ENCODE results near the gene TOM1.

The TOM1 gene

DNA sequence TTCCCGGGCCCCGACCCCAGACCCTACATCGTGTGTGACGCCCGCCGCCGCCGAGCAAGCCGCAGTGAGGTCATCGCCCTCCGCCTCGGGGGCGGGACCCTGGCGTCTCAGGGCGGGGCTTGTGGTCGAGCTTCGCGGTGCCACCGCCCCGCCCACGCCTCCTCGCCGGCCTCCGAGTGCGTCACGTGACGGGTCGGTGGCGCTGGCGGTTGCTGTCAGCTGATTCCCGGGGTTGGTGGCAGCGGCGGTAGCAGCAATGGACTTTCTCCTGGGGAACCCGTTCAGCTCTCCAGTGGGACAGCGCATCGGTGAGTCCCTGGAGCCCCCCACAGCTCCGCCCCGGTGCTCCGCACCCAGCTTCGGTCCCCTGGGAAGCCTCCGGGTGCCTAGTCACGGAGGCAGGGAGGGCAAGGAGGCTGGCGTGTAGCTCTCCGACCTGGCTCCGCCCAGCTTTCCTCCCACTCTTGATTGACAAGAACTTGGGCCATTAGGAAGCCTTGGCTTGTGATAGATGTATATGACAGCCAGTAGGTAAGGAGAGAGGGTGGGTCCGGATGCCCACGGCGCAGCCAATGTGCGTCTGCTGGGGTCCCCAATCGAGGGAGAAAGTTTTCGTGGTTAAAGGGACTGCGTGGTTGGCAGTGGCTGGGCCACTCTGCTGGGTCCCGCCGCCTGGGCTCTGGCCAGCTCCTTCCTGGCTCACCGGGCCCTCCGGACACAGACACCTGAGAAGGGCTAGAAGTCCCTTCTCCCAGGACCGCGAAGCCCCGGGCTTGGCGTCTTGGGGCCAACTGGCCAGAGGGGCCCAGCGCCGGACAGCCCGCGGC lies at the start of gene TOM1:
TOM1 (plus strand) TSS at position 222 of the 827 bp plus-strand sequence; CDS start at position 257, 35 bp downstream.
- peak; percentile 92 for DNase-seq

DNA sequence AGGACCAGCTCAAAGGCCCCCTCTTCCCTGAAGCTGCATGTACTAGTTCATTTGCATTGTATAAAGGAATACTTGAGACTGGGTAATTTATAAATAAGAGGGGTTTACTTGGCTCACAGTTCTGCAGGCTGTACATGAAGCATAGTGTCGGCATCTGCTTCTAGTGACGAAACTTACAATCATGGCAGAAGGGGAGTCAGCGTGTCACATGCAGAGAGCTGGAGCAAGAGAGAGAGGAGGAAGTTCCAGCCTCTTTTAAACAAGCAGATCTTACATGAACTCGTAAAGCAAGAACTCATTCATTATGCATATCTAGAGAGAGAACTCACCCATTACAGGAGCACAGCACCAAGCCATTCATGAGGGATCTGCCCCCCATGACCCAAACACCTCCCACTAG lies 49.5 kb upstream of the TOM1 start:
- DNase-seq: no peak

DNA sequence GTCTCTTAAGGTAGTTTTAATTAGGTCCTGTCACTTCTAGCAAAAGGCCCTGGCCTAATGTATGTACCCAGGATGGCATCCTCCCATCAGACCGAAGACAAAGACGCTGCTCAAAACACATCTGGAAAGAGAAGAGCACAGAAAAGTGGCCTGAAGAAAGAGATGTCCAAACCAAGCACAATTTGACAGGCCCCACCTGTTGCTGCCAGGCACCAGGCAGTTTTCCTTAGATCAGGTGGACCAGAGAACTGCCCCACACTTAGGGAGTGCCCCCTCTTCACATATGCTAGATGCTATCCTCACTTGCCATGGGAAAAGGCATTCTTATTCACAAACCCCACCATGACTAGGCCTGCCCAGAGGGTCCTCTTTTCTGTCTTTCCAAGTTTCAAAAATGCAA lies 45.7 kb upstream of the TOM1 start:
- no peak for DNase-seq

DNA sequence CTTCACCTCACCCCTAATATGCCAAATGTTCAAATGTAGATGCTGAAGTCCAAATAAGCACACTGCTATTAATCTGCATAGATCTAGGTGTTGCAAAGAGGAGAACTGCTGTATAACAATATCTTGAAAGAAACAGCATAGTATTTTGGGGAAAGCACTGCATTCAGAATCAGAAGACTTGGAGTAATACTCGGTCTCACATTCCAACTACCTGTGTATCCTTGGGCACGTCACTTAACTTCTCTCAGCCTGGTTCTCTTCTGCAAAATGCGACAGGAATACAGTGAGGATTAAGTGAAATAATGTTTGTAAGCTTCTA lies 42.7 kb upstream of the TOM1 start:
- no peak for DNase-seq

DNA sequence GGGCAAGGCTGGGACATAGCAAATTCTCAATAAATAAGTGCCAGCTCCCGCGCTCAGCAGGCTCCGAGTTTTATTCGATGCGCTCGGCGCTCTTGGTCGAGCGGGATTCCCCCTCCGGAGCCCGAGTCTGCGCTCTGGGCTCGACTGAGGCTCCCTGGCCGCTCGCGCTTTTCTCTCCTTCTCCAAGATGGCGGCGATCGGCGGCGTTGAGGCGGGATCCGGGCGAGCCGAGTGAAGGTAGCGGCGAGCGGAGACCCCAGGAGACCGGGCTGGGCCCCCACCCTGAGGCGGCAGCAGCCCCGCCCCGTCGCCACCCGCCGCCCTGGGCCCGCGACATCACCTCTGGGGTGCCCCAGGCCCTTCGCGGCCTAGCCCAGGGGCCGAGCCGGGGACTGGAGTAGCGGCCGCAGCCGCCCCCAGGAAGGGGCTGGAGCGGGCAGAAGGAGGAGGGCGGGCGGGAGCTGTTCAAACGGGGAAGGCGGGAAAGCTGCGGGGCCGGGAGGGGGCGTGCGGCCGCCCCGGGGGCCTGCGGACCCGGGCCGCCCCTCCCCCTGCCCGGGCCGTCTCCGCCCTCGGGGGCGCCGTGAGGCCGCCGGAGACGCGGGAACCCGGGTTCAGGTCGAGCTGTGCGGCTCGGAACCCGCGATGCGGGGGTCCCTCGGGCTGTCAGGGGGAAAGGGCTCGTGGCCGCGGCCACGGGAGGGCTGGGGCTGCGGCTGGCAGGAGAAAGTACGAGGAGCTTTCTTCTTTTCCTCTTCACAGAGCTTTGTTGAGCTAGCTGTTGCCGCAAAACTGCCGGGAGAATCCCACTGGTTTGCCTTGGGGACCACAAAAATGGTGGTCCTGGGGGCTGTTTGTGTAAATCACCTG lies 42.1 kb upstream of the TOM1 start, which contains the start of gene HMGXB4:
HMGXB4 (plus strand) TSS at position 173 of the 870 bp plus-strand sequence. CDS start 4,898 bp downstream, outside the sequence.
- peak; percentile 40 for DNase-seq

DNA sequence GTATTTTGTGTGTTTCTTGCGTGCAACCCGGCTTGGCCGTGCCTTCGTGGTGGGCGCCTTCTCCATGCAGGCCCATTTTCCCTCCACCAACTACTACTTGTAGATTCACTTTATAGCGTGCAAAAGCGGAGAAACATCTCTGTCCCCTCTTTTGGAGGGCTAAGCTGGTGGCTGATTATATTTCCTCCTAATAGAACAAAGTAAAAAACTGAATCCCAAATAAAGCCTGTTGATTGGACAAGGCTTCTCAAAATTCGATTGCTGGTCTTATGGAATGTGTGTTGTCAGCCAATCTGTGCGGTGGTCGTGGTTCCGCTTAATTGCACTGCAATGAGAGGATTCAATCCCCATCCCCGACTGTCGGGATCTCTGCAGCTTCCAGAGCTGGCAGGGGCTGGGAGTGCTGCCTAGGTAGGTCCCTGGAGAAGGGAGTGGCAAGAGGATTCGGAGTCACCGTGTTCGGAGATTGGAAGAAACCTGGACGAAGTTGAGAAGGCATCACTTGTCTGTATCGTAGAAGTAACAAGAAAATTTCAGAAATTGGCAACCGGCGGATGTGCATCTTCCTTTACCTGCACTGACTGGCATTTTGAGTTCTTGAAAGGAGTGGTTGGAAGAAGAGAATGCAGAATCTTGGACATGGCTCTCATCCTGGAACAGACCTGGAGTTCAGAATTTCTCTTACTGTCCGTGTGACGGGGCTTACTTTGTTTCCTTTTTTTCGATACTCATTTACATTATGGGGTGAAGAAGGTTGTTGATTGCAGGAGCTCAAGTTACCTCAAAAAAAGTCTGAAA lies 41.3 kb upstream of the TOM1 start:
- no peak for DNase-seq

DNA sequence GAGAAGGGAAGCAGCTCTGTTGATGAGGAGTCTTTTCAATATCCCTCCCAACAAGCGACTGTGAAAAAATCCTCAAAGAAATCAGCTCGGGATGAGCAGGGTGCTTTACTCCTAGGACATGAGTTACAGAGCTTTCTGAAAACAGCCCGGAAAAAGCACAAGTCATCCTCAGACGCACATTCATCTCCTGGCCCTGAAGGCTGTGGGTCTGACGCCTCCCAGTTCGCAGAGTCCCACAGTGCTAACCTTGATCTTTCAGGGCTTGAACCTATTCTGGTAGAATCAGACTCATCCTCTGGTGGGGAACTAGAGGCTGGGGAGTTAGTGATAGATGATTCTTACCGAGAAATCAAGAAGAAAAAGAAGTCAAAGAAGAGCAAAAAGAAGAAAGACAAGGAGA lies 34.7 kb upstream of the TOM1 start:
- DNase-seq: no peak

DNA sequence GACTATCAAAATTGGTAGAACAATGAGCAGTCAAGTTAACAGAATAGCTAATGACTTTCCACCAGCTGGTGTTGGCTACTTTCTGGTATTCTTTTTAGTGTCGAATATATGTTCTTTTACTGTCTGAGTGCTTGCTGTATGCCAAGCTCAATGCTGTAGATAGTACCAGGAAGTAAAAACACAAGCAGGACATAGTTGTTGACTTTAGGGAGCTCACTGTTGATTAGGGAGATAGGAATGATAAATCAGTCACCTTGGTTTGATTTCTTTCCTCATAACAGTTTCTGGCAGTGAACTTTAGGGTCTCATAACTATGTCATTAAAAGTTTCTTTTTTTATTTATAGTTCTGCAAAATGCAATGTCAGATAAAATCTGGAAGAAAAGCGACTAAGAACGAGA lies 33.4 kb upstream of the TOM1 start:
- no peak for DNase-seq

DNA sequence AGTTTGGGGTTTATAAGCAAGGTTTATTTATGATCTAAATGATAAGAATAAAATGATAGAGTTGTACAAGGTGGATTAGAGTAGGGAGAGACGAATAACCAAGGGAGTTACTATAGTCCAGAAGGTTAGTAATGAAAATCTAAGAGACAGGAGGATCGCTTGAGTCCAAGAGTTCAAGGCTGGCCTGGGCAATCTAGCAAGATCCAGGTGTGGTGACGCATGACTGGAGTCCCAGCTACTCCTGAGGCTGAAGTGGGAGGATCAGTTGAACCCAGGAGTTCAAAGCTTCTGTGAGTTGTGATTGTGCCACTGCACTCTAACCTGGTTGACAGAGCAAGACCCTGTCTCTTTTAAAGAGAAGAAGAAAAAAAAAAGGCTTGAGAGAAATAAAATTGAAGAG lies 30.1 kb upstream of the TOM1 start:
- DNase-seq: no peak

DNA sequence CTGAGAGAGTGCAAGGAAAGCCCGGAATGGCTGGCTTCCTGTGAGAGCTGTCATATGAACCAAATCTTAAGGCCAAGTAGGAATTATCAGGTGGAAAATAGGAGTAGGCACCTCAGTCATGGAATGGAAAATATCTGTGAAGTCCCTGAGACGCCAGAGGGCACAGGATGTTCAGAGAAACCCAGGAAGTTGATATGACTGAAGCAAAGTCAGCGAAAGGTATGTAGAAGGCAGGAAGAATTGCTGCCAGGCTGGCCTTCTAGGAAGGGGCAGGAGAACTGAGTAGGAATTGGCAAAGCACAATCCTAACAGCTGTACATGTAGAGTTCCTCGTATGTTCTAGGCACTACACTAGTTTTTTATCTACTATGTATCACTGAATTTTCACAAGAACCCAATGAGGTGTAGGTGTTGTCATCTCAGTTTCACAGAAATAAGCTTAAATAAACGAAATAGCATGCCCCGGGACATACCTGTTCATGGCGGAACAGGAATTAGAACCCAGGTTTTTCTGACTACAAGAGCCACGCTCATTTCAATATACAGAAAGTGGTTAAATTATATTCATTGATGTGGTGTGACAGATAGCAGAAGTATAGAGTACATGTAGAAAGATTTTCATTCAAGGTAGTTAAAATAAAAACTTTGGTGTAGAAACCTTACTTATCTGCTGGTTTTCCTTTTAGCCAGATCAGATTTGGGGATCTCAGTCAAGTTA lies 25.4 kb upstream of the TOM1 start:
- DNase-seq: no peak

DNA sequence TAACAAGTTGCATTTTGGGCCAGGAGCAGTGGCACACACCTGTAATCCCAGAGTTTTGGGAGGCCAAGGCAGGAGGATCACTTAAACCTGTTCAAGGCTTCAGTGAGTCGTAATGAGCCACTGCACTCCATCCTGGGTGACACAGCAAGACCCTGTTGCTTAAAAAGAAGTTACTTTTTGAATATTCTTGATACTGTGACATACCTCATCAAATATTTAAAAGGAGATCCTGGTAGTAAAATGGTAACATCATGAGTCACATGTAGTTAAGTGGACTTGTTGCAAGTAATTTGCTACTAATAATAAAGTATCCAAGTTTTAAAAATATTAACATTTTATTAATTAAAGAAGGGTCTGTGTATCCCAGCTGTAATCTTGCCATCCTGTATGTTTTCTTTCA lies 24.1 kb upstream of the TOM1 start:
- DNase-seq: no peak

DNA sequence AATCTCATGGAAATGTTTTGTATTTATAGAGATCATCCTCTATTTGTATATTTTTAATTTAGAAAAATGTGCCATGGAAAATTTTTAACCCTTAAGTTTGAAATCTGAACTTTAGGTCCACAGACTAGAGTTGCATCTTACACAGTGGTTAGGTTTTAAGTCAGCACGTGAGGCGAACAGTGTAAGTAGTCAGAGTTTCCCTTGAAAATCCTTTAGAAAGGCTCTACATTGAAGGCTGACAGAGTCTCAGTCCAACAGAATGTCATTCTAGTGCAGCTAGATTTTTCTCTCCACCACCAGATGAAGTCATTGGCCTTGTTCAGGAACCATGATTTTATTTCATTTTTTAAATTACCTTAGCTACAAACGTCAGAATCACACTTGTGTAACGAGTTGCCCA lies 23.7 kb upstream of the TOM1 start:
- no peak for DNase-seq

DNA sequence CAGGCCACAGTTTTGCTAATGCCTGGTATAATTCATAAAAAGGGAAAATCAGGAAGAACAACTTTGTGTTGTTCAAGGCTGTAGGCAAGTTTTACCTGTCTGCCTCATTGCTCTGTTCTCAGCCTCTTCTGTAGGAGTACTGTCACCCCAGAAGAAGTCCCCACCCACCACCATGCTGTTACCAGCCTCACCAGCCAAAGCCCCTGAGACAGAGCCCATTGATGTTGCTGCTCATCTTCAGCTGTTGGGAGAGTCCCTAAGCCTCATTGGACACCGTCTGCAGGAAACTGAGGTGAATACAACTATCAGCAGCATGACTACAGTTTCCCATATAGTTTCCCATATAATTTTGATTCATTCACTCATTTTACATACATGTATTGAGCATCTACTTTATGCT lies 11.6 kb upstream of the TOM1 start:
- no peak for DNase-seq

DNA sequence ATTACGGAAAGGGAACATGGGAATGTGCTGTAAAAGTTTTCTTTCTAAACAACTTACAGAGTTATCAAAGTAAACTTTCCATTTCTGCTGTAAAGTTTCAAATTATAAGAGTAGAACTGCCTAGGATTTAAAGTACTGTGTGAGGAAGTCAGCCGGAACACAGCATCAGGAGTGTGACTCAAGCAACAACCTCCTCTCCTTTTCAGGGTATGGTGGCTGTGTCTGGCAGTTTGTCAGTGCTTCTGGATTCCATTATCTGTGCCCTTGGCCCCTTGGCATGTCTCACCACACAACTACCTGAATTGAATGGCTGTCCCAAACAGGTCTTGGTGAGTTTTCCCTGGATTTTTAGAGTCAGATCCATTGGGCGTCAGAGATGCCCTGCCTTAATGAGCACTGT lies 6.9 kb upstream of the TOM1 start:
- no peak for DNase-seq

DNA sequence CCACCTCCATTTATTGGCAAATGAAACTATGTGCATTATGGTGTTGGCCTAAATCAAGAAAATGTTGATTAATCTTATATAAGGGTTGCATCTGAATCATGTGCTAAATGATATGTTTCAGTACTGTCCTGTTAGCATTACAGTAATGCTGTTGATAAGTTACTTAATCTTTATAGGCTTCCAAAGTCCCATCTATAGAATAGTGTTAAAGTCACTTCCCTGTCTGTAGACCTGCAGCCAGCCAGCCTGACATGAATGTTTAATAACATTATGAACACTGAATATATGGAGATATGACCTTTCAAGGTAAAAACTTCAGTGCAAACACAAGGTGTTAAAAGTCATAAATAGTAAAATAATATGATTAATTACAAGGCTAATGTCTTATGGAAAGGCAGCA lies 3.6 kb upstream of the TOM1 start:
- DNase-seq: no peak

DNA sequence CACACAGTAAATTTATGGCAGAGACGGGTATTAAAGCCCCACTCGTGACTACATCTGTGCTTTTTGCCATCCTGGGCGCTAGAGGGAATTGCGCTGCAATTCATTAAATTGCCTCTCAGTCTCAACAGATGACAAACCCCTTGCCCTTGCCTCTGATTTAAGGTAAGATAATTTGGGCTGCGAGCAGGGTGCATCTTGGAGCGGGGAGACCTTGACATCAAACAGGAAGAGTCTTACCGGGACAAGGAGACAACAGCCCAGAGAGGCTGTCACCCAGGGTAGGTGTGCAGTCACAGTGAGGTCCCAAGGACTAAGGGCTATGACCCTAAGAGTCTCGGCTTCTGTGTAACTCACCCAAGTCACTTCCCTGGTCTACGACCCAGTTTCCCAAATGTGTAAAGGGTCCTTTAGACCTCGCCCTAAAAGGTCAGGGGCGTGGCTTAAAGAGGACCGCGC lies 449 bp upstream of the TOM1 start:
- DNase-seq: peak; percentile 47

DNA sequence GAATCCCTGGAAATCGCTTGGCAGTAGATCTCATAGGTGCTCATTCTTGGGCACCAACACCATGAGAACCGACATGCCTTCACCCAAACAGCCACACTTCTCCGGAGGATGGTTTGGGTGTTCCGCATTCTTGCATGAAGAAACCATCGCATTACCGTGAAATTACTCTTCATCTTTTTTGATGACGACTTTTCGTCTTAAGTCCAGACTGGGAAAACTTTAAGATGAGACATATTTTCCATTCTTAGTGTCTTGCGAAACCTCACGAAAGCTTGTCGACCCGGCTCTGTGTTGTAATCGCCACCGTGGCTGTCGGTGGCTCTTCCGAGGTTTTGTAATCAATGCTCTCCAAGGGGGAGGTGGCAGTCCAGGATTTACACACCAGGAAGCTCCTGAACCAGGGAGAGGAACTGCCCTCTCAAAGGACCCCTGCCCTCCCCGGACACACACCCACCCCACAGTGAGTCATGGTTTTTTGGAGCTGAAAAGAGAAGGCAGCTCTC lies 1.7 kb downstream of the TOM1 start:
- DNase-seq: peak; percentile 92

DNA sequence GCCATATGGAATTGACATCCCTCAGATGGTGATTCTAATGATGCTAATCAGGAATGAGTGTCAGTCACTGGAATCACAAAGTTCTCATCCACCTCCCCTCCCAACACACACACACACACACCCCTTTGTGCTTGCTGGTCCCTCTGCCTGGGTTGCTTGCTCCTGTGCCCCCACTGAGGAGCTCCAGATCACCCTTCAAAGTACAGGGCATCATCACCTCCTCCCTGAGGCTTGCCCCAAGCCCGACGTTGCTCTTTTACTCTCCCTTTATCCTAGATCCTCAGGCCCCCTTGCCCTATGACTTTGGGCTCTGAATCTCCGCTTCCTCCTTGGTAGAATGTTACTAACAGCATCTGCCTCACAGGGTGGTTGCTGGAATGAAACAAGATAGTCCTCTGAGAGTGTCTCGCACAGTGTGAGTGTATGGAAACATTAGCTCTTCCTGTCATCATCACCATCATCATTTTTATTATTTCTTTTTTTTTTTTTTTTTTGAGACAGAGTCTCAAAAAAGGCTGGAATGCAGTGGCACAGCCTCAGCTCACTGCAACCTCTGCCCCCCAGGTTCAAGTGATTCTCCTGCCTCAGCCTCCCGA lies 3.4 kb downstream of the TOM1 start:
- no peak for DNase-seq

DNA sequence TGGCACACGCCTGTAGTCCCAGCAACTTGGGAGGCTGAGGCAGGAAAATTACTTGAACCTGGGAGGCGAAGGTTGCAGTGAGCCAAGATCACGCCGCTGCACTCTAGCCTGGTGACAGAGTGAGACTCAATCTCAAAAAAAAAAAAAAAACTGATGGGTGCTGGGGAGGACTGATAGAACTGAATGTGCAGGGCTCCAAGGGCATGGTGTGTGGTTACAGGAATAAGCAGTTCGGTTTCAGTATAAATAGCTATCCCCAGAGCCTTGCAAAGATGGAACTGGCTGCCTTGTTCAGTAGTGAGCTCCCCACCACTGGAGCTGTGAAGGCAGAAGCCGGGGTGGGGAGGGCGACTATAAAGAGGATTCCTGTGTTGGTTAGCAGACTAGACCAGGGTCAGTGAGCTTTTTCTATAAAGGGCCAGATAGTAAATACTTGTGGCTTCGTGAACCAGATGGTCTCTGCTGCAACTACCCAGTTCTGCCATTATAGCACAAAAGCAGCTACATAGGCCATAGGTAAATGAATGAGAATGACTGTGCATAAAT lies 5.9 kb downstream of the TOM1 start:
- DNase-seq: no peak

DNA sequence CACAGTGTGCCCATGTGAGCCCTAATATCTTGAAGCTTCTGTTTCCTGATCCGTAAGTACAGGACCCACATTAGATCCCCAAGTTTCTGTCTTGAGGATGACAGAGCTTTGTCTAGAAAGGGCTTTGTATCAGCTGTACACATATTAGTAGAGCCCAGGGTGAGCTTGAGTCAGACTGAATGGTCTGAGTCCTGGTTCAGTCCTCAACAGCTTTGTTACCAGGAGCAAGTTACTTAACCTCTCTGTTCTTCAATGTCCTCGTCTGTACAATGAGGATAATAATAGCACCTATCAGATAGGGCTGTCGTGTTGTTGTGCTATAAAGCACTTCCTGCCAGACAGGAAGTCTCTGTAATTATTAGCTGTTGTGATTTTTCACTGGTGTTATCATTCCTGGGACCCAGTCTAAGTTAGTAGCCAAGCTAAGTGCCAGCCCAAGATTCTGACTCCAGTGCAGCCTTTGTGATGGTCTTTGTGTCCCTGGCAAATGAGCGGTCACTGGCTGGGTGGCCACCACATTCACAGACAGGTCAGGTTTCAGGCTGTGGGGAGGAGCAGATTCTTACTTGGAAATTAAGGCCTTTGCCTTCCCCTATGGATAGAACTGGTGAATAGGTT lies 6.8 kb downstream of the TOM1 start:
- DNase-seq: no peak

DNA sequence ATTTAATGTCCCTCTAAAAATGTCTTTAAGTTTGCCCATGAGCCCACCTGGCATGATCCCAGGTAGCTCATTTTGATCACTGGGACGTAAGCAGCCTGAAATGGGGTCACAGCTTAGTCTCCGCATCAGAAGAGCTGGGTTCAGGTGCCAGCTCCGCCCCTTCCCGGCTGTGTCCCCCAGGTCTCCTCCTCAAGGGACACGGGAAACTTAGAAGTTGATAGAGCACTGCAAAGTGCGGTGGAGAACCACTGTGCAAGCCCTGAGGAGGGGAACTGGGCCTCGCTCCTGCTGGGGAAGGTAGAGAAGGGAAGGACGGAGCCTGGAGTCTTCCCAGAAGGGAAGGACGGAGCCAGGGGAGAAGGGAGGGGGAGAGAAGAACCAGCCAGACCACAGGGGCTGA lies 7.7 kb downstream of the TOM1 start:
- DNase-seq: no peak
